Tibial nerve (tissue), 4 donors: Measurements from ENCODE around the gene EID3.

ENCODE experiments used
- CTCF ChIP-seq, 5 experiments: fragments of 200-600 bp in 3 of 5; fragments of 450-650 bp in 2 of 5; sonication (generic) in 3 of 5; IDR thresholded peaks; one replicate each; pipeline ENCODE4 v1.5.1; 2016 to 2019; ENCODE audit warnings: antibody characterized with exemption in 5 of 5, mild to moderate bottlenecking in 3 of 5, moderate library complexity in 2 of 5
- EP300 ChIP-seq, 2 donors: sonication (generic); formaldehyde crosslinking; IDR thresholded peaks; one replicate each; pipeline ENCODE4 v1.6.1; 2017; ENCODE audit warnings: antibody characterized with exemption in 2 of 2, mild to moderate bottlenecking in 1 of 2
- POLR2A ChIP-seq, 2 donors: fragments of 450-650 bp; IDR thresholded peaks; one replicate each; pipeline ENCODE4 v1.6.1; 2017; ENCODE audit warnings: antibody characterized with exemption in 2 of 2, mild to moderate bottlenecking in 2 of 2, moderate library complexity in 2 of 2

GRCh38 chr12:104331376-104331775, 27.8 kb downstream of the EID3 start:
- TF ChIP-seq CTCF (IDR thresholded peaks at IDR 0.05) (no peak), POLR2A (IDR thresholded peaks at IDR 0.05) (no peak), EP300 (IDR thresholded peaks at IDR 0.05) (no peak)
